Osteoblast (primary cell): ENCODE measurements around the gene CSNK2B. TPM values are rescaled to one million over a fixed set of nuclear protein-coding genes. Genes with fewer than 3 reads are reported as not detected.

Experiments used
- DNase-seq: peaks from one replicate; pipeline ENCODE4 v3.0.0; 2011; ENCODE audit warnings: low spot score, mixed read lengths; ENCODE audit not compliant: insufficient read length; ENCODE audit errors: missing footprints
- H2AFZ ChIP-seq: 2 replicates; pipeline ENCODE4 v1.6.0; 2011; ENCODE audit warnings: mild to moderate bottlenecking, low read length
- H3K27ac ChIP-seq: 2 replicates; pipeline ENCODE4 v1.5.1; 2011; ENCODE audit warnings: mild to moderate bottlenecking, low read depth, low read length, moderate library complexity
- H3K27me3 ChIP-seq: 2 replicates; pipeline ENCODE4 v1.6.0; 2012; ENCODE audit warnings: mild to moderate bottlenecking, control low read depth, inconsistent platforms, low read length, moderate library complexity; ENCODE audit not compliant: insufficient read depth
- H3K36me3 ChIP-seq: 2 replicates; pipeline ENCODE4 v1.5.1; 2011; ENCODE audit warnings: mild to moderate bottlenecking, low read length, control low read depth, moderate library complexity; ENCODE audit not compliant: insufficient read depth
- H3K4me1 ChIP-seq: 2 replicates; pipeline ENCODE4 v1.5.1; 2011; ENCODE audit warnings: mild to moderate bottlenecking, low read length, control low read depth, moderate library complexity; ENCODE audit not compliant: insufficient read depth
- H3K4me2 ChIP-seq: 2 replicates; pipeline ENCODE4 v1.6.0; 2011; ENCODE audit warnings: mild to moderate bottlenecking, low read length; ENCODE audit not compliant: insufficient read depth
- H3K4me3 ChIP-seq: fragments of 200-600 bp; sonication (generic); 3 replicates; pipeline ENCODE4 v1.5.1; 2012; ENCODE audit warnings: mild to moderate bottlenecking, low read length, inconsistent platforms; ENCODE audit not compliant: insufficient read depth
- H3K79me2 ChIP-seq: 2 replicates; pipeline ENCODE4 v1.6.0; 2012; ENCODE audit warnings: mild to moderate bottlenecking, low read length, control low read depth, inconsistent platforms; ENCODE audit not compliant: insufficient read depth
- H3K9me3 ChIP-seq: 2 replicates; pipeline ENCODE4 v1.5.1; 2011; ENCODE audit warnings: low read depth, low read length, control low read depth
- H4K20me1 ChIP-seq: 2 replicates; pipeline ENCODE4 v1.6.0; 2012; ENCODE audit warnings: mild to moderate bottlenecking, low read length, control low read depth; ENCODE audit not compliant: insufficient read depth
- CTCF ChIP-seq: IDR thresholded peaks from 2 replicates; pipeline ENCODE4 v1.5.1; 2011; ENCODE audit warnings: mild to moderate bottlenecking, low read depth, low read length, moderate library complexity; ENCODE audit errors: extremely low read depth
- total RNA-seq: library from RNA; depleted of rRNA; stranded (reverse); fragments of >200 nt; gene quantifications from 2 replicates; pipeline ENCODE4 v1.2.3, GENCODE V29; 2012

The CSNK2B gene
- total RNA-seq, 1 donor = 150 TPM

GRCh38 chr6:31630177-31630934 is 35.5 kb upstream of the CSNK2B start:
- H3K9me3 ChIP-seq = no peaks in the 10 kb centered on the region
- no peak overlapping the region for H3K4me2 ChIP-seq
- TF ChIP-seq CTCF = no peak
- no peak overlapping the region for H2AFZ ChIP-seq
- peaks cover 41% of the 10 kb centered on the region for H4K20me1 ChIP-seq
- no peaks in the 10 kb centered on the region for H3K4me1 ChIP-seq
- DNase-seq = peak; percentile 59
- no peak overlapping the region for H3K27ac ChIP-seq
- H3K79me2 ChIP-seq = peaks cover 63% of the 10 kb centered on the region
- peaks cover 97% of the 10 kb centered on the region for H3K36me3 ChIP-seq
- H3K27me3 ChIP-seq = no peaks in the 10 kb centered on the region
- H3K4me3 ChIP-seq = no peak overlapping the region

GRCh38 chr6:31631209-31631608 is 34.7 kb upstream of the CSNK2B start:
- no peak overlapping the region for H2AFZ ChIP-seq
- H3K4me1 ChIP-seq = no peaks in the 10 kb centered on the region
- H3K4me2 ChIP-seq = no peak overlapping the region
- no peaks in the 10 kb centered on the region for H3K9me3 ChIP-seq
- H3K27ac ChIP-seq = no peak overlapping the region
- H3K27me3 ChIP-seq = no peaks in the 10 kb centered on the region
- no peak overlapping the region for H3K4me3 ChIP-seq
- peaks cover 97% of the 10 kb centered on the region for H3K36me3 ChIP-seq
- H4K20me1 ChIP-seq = peaks cover 40% of the 10 kb centered on the region
- DNase-seq = peak; percentile 68
- peaks cover 54% of the 10 kb centered on the region for H3K79me2 ChIP-seq
- TF ChIP-seq CTCF = no peak

- H3K4me1 ChIP-seq = no peaks in the 10 kb centered on the region
- H3K4me3 ChIP-seq = no peak overlapping the region
- peaks cover 97% of the 10 kb centered on the region for H3K36me3 ChIP-seq
- no peak for TF ChIP-seq CTCF
- no peaks in the 10 kb centered on the region for H3K27me3 ChIP-seq
- DNase-seq = peak; percentile 76
- no peaks in the 10 kb centered on the region for H3K9me3 ChIP-seq
- H4K20me1 ChIP-seq = peaks cover 40% of the 10 kb centered on the region
- H2AFZ ChIP-seq = no peak overlapping the region
- peaks cover 49% of the 10 kb centered on the region for H3K79me2 ChIP-seq
- H3K4me2 ChIP-seq = no peak overlapping the region
- no peak overlapping the region for H3K27ac ChIP-seq
These were observed 34.1 kb upstream of the CSNK2B start for GRCh38 chr6:31631681-31632278.

DNA sequence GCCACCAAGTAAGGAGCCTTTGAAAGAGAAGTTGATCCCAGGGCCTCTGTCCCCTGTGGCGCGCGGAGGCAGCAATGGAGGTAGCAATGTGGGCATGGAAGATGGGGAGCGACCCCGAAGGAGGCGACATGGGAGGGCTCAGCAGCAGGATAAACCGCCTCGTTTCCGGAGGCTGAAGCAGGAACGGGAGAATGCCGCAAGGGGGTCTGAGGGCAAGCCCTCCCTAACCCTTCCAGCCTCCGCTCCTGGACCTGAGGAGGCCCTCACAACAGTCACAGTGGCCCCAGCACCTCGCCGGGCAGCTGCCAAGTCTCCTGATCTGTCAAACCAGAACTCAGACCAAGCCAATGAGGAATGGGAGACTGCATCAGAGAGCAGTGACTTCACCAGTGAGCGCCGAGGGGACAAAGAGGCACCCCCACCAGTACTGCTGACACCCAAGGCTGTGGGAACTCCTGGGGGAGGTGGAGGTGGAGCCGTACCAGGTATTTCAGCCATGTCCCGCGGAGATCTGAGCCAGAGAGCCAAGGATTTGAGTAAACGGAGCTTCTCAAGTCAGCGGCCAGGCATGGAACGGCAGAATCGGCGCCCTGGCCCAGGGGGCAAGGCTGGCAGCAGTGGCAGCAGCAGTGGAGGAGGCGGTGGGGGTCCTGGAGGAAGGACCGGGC is 33.5 kb upstream of the CSNK2B start:
- Histone ChIP-seq H3K27ac (peak overlapping the region; percentile 33), H3K4me1 (no peaks in the 10 kb centered on the region), H3K9me3 (no peaks in the 10 kb centered on the region), H3K27me3 (no peaks in the 10 kb centered on the region), H3K79me2 (peaks cover 42% of the 10 kb centered on the region), H2AFZ (no peak overlapping the region), H3K36me3 (peaks cover 96% of the 10 kb centered on the region), H3K4me3 (no peak overlapping the region), H3K4me2 (no peak overlapping the region), H4K20me1 (peaks cover 37% of the 10 kb centered on the region)
- DNase-seq = peak; percentile 34
- no peak for TF ChIP-seq CTCF
